ENCODE results near the gene CPVL. TPM values are rescaled to one million over a fixed set of nuclear protein-coding genes. Genes with fewer than 3 reads are reported as not detected.

CPVL gene
- total and polyA plus RNA-seq, 8 donors, result 6.8 to 40.8 (median 11.2) TPM

- intact Hi-C loops (cut with DNase I), result no loop called here
- Histone ChIP-seq H3K4me3 (no peak overlapping the region), H3K27me3 (no peaks in the 10 kb centered on the region), H3K36me3 (no peaks in the 10 kb centered on the region), H3K4me1 (no peaks in the 10 kb centered on the region), H3K27ac (no peak overlapping the region), H3K9me3 (no peaks in the 10 kb centered on the region)
- TF ChIP-seq, protein P1, sequence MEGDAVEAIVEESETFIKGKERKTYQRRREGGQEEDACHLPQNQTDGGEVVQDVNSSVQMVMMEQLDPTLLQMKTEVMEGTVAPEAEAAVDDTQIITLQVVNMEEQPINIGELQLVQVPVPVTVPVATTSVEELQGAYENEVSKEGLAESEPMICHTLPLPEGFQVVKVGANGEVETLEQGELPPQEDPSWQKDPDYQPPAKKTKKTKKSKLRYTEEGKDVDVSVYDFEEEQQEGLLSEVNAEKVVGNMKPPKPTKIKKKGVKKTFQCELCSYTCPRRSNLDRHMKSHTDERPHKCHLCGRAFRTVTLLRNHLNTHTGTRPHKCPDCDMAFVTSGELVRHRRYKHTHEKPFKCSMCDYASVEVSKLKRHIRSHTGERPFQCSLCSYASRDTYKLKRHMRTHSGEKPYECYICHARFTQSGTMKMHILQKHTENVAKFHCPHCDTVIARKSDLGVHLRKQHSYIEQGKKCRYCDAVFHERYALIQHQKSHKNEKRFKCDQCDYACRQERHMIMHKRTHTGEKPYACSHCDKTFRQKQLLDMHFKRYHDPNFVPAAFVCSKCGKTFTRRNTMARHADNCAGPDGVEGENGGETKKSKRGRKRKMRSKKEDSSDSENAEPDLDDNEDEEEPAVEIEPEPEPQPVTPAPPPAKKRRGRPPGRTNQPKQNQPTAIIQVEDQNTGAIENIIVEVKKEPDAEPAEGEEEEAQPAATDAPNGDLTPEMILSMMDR (IDR thresholded peaks at IDR 0.05), result no peak
- no peak for ATAC-seq
- DNase-seq, result no peak
Observed at GRCh38 chr7:28999427-28999826, 146.9 kb downstream of the CPVL start.

GRCh38 chr7:28998105-28998504 lies 148.2 kb downstream of the CPVL start:
- DNase-seq, result peak in 1 of 4 donors; percentile 53
- no peak for ATAC-seq

GRCh38 chr7:28996836-28997235 lies 149.5 kb downstream of the CPVL start:
- Histone ChIP-seq H3K27ac (no peak overlapping the region), H3K27me3 (no peaks in the 10 kb centered on the region), H3K9me3 (no peaks in the 10 kb centered on the region), H3K4me1 (no peaks in the 10 kb centered on the region), H3K36me3 (no peaks in the 10 kb centered on the region), H3K4me3 (no peak overlapping the region)
- DNase-seq (no peak), ATAC-seq (no peak)
- intact Hi-C loops (cut with DNase I), result no loop called here
- TF ChIP-seq, protein P1 (IDR thresholded peaks at IDR 0.05), result no peak

More at GRCh38 chr7:28998105-28998504, 148.2 kb downstream of the CPVL start:
- Histone ChIP-seq H3K4me3 (no peak overlapping the region), H3K36me3 (no peaks in the 10 kb centered on the region), H3K27me3 (no peaks in the 10 kb centered on the region), H3K4me1 (no peaks in the 10 kb centered on the region), H3K9me3 (no peaks in the 10 kb centered on the region), H3K27ac (no peak overlapping the region)
- TF ChIP-seq, protein P1 (IDR thresholded peaks at IDR 0.05), result no peak
- intact Hi-C loops (cut with DNase I), result no loop called here

DNA sequence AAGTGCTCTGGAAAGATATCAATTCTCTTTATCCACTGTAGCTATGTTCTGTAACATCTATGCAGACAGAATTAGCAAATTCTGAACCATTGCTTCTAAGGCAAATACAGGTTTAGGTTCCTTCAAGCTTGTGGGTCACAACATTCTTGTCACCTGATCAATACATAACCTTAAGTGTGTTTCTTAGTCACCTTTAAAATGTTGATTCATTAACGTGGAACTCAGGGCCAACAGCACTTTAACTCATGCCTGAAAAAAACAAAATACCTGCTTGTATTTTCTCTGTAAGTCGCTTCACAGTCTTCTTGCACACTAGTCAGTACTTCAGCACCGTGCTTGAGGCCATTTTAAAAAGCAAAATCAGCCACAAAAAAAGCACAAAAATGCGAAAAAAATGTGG lies 153.0 kb downstream of the CPVL start:
- no peak for DNase-seq
- TF ChIP-seq, protein P1 (IDR thresholded peaks at IDR 0.05), result no peak
- intact Hi-C loops (cut with DNase I), result no loop called here
- H3K4me3 ChIP-seq, result no peak overlapping the region
- H3K4me1 ChIP-seq, result no peaks in the 10 kb centered on the region
- H3K27ac ChIP-seq, result no peak overlapping the region
- no peak for ATAC-seq
- H3K9me3 ChIP-seq, result no peaks in the 10 kb centered on the region
- no peaks in the 10 kb centered on the region for H3K27me3 ChIP-seq
- H3K36me3 ChIP-seq, result no peaks in the 10 kb centered on the region

DNA sequence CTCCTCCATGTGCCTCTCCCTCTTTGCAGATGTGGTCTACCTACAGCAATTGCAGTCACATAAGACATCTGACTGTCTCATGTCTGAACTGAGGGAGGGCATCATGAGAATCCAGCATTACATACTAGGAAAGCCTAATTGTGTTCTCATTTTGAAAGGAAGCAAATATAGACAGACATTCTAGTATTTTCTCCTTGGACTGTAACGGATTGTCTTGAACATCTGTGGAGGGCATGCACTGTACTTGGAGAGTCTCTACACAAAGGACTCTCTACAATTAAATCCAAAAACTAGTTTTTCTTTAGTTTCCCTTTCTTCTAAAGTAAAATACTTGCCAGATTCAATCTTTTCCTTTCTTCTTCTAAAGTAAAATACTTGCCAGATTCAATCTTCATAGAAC lies 153.5 kb downstream of the CPVL start:
- Histone ChIP-seq H3K4me1 (no peaks in the 10 kb centered on the region), H3K36me3 (no peaks in the 10 kb centered on the region), H3K27ac (no peak overlapping the region), H3K9me3 (no peaks in the 10 kb centered on the region), H3K4me3 (no peak overlapping the region), H3K27me3 (no peaks in the 10 kb centered on the region)
- ATAC-seq (no peak), DNase-seq (no peak)
- intact Hi-C loops (cut with DNase I), result no loop called here
- TF ChIP-seq, protein P1 (IDR thresholded peaks at IDR 0.05), result no peak

Measured in left lung (tissue), 10 donors.